PC-3 (cell line): Measurements from ENCODE around the gene PQBP1. TPM values are rescaled to one million over a fixed set of nuclear protein-coding genes. Genes with fewer than 3 reads are reported as not detected.

Source experiments
- ATAC-seq: fragments of 200-7000 bp; cut with Tn5 transposase; 2 replicates; pipeline ENCODE4 v1.9.1; 2020; ENCODE audit warnings: mild to moderate bottlenecking, moderate library complexity
- BruUV-seq: library from RNA; stranded (reverse); fragments of 400-500 nt; replicated peaks from 2 replicates; lab custom pipeline; 2021; lab: Mats Ljungman, UMichigan
- CTCF ChIA-PET: fragments of 300-600 bp; sonication (Branson Sonifier 250); formaldehyde crosslinking; loops from one replicate; lab custom pipeline; 2022; ENCODE audit warnings: antibody characterized with exemption; lab: Charles Lee
- POLR2A ChIA-PET: fragments of 300-600 bp; sonication (Branson Sonifier 250); formaldehyde crosslinking; loops from one replicate; lab custom pipeline; 2022; ENCODE audit warnings: antibody characterized with exemption; ENCODE audit not compliant: unreplicated experiment; lab: Charles Lee
- DNase-seq: peaks from one replicate; pipeline ENCODE4 v3.0.0-alpha.2; 2015
- H2AFZ ChIP-seq: fragments of 300-600 bp; sonication (generic); 2 replicates; pipeline ENCODE4 v1.6.0; 2016; ENCODE audit warnings: antibody characterized with exemption, low read length
- H3F3A ChIP-seq: fragments of 300-600 bp; sonication (generic); one replicate; pipeline ENCODE4 v1.6.0; 2017; ENCODE audit warnings: antibody characterized with exemption, low read length, control low read depth, mild to moderate bottlenecking; ENCODE audit not compliant: unreplicated experiment
- H3K27ac ChIP-seq: fragments of 300-600 bp; sonication (generic); 2 replicates; pipeline ENCODE4 v1.5.1; 2016; ENCODE audit warnings: mild to moderate bottlenecking, low read length
- H3K27me3 ChIP-seq: fragments of 300-600 bp; sonication (generic); 2 replicates; pipeline ENCODE4 v1.6.1; 2016; ENCODE audit warnings: low read length, mixed read lengths
- H3K36me3 ChIP-seq: fragments of 300-600 bp; sonication (generic); 2 replicates; pipeline ENCODE4 v1.6.1; 2016; ENCODE audit warnings: low read depth, mixed run types, low read length, mixed read lengths
- H3K4me1 ChIP-seq: fragments of 300-600 bp; sonication (generic); 2 replicates; pipeline ENCODE4 v1.5.1; 2016; ENCODE audit warnings: low read length; ENCODE audit not compliant: insufficient read depth
- H3K4me2 ChIP-seq: fragments of 300-600 bp; sonication (generic); 2 replicates; pipeline ENCODE4 v1.6.0; 2016; ENCODE audit warnings: low read length
- H3K4me3 ChIP-seq: fragments of 300-600 bp; sonication (generic); 2 replicates; pipeline ENCODE4 v1.5.1; 2016; ENCODE audit warnings: mild to moderate bottlenecking, low read length, mixed read lengths
- H3K79me2 ChIP-seq: fragments of 300-600 bp; sonication (generic); 2 replicates; pipeline ENCODE4 v1.6.1; 2017; ENCODE audit warnings: low read length, mixed read lengths
- H3K9ac ChIP-seq: fragments of 300-600 bp; sonication (generic); 2 replicates; pipeline ENCODE4 v1.6.0; 2016; ENCODE audit warnings: mild to moderate bottlenecking, low read length
- H3K9me2 ChIP-seq: fragments of 300-600 bp; sonication (generic); replicated peaks from 2 replicates; pipeline ENCODE4 v1.6.1; 2016; ENCODE audit warnings: mixed run types, low read length, mixed read lengths
- H3K9me3 ChIP-seq: fragments of 300-600 bp; sonication (generic); 2 replicates; pipeline ENCODE4 v1.6.1; 2016; ENCODE audit warnings: low read length, mixed read lengths
- H4K20me1 ChIP-seq: fragments of 300-600 bp; sonication (generic); 2 replicates; pipeline ENCODE4 v1.6.1; 2016; ENCODE audit warnings: low read length, mixed read lengths
- CTCF ChIP-seq: fragments of 300-600 bp; sonication (generic); conservative IDR thresholded peaks from 2 replicates; pipeline ENCODE4 v1.5.1; 2017; ENCODE audit warnings: antibody characterized with exemption, low read depth, mild to moderate bottlenecking, low read length
- EZH2 ChIP-seq: fragments of 300-600 bp; sonication (generic); IDR thresholded peaks from one replicate; pipeline ENCODE4 v1.6.1; 2017; ENCODE audit warnings: antibody characterized with exemption, mild to moderate bottlenecking, low read length; ENCODE audit not compliant: unreplicated experiment
- EZH2phosphoT487 ChIP-seq: fragments of 300-600 bp; sonication (generic); IDR thresholded peaks from 2 replicates; pipeline ENCODE4 v1.6.1; 2018; ENCODE audit warnings: mild to moderate bottlenecking, antibody characterized with exemption, low read length, borderline replicate concordance
- intact Hi-C: fragments of 100-400 bp; cut with micrococcal nuclease; formaldehyde crosslinking; loops from 2 replicates; pipeline ENCODE4 v1.9.0; 2023
- total RNA-seq: library from RNA; depleted of rRNA; stranded (reverse); fragments of >200 nt; gene quantifications from 2 replicates; pipeline ENCODE4 v1.2.3, GENCODE V29; 2014

The PQBP1 gene
- total RNA-seq, 1 experiment from 2014 or later, result 189 TPM

GRCh38 chrX:48938721-48939425 is 41.1 kb downstream of the PQBP1 start:
- ChIA-PET POLR2A (no interaction called here), CTCF (no interaction called here)
- H3K9me3 ChIP-seq, result no peaks in the 10 kb centered on the region
- H3K4me3 ChIP-seq, result no peak overlapping the region
- no peak for DNase-seq
- TF ChIP-seq EZH2, result no peak
- no peak for TF ChIP-seq EZH2phosphoT487
- TF ChIP-seq CTCF, result no peak
- H3K4me1 ChIP-seq, result no peaks in the 10 kb centered on the region
- H3K9ac ChIP-seq, result no peak overlapping the region
- intact Hi-C loops, result no loop called here
- no TSS peak for BruUV-seq
- H2AFZ ChIP-seq, result no peak overlapping the region
- no peak for ATAC-seq
- no peaks in the 10 kb centered on the region for H4K20me1 ChIP-seq
- no peaks in the 10 kb centered on the region for H3K9me2 ChIP-seq
- H3K36me3 ChIP-seq, result peaks cover 15% of the 10 kb centered on the region
- H3K27me3 ChIP-seq, result no peaks in the 10 kb centered on the region
- H3K79me2 ChIP-seq, result no peaks in the 10 kb centered on the region; the same call in 1 of the 2 replicates
- no peaks in the 10 kb centered on the region for H3F3A ChIP-seq
- H3K4me2 ChIP-seq, result no peak overlapping the region
- H3K27ac ChIP-seq, result no peak overlapping the region

GRCh38 chrX:48939524-48940228 is 41.9 kb downstream of the PQBP1 start:
- no peak for TF ChIP-seq CTCF
- no peak for TF ChIP-seq EZH2
- TF ChIP-seq EZH2phosphoT487, result no peak
- no peak for ATAC-seq
- Histone ChIP-seq H2AFZ (no peak overlapping the region), H3K9me3 (no peaks in the 10 kb centered on the region), H3K36me3 (peaks cover 7% of the 10 kb centered on the region), H3F3A (no peaks in the 10 kb centered on the region), H3K9ac (no peak overlapping the region), H3K79me2 (peaks cover 5% of the 10 kb centered on the region), H3K27me3 (no peaks in the 10 kb centered on the region), H3K9me2 (no peaks in the 10 kb centered on the region), H3K4me3 (no peak overlapping the region), H3K4me2 (no peak overlapping the region), H3K27ac (no peak overlapping the region), H3K4me1 (no peaks in the 10 kb centered on the region), H4K20me1 (no peaks in the 10 kb centered on the region)
- POLR2A ChIA-PET, result no interaction called here
- no TSS peak for BruUV-seq
- intact Hi-C loops, result no loop called here
- CTCF ChIA-PET, result no interaction called here
- no peak for DNase-seq

GRCh38 chrX:48940404-48940955 is 42.8 kb downstream of the PQBP1 start:
- no peak for TF ChIP-seq EZH2
- Histone ChIP-seq H3K79me2 (peaks cover 7% of the 10 kb centered on the region), H3K27ac (no peak overlapping the region), H3K9ac (no peak overlapping the region), H4K20me1 (no peaks in the 10 kb centered on the region), H3K4me3 (no peak overlapping the region), H3K27me3 (no peaks in the 10 kb centered on the region), H3K4me1 (no peaks in the 10 kb centered on the region), H2AFZ (no peak overlapping the region), H3K4me2 (no peak overlapping the region), H3F3A (no peaks in the 10 kb centered on the region), H3K9me3 (no peaks in the 10 kb centered on the region), H3K36me3 (no peaks in the 10 kb centered on the region; the same call in 1 of the 2 replicates), H3K9me2 (no peaks in the 10 kb centered on the region)
- POLR2A ChIA-PET, result no interaction called here
- DNase-seq (no peak), ATAC-seq (no peak)
- CTCF ChIA-PET, result no interaction called here
- BruUV-seq, result no TSS peak
- intact Hi-C loops, result no loop called here
